Spleen (tissue), 11 donors: ENCODE measurements around the gene PLA2G6. TPM values are rescaled to one million over a fixed set of nuclear protein-coding genes. Genes with fewer than 3 reads are reported as not detected.

ENCODE experiments used
- DNase-seq: peaks from one replicate; pipeline ENCODE4 v3.0.0-alpha.2; 2020
- H3K27ac ChIP-seq, 8 donors: fragments of 200-600 bp; sonication (generic) in 7 of 8; 1 replicate in 4 of 8; 2 replicates in 4 of 8; pipeline versions ENCODE4 v1.5.0 to v1.8.0; 2016 to 2021; ENCODE audit warnings: inconsistent platforms in 4 of 8, mild to moderate bottlenecking in 4 of 8, moderate library complexity in 1 of 8
- H3K27me3 ChIP-seq, 7 donors: fragments of 200-600 bp; sonication (generic) in 6 of 7; replicated peaks in 1 of 7; 1 replicate in 4 of 7; 2 replicates in 3 of 7; pipeline versions ENCODE4 v1.5.0 to v1.8.0; 2016 to 2021; ENCODE audit warnings: inconsistent platforms in 3 of 7, mild to moderate bottlenecking in 1 of 7
- H3K36me3 ChIP-seq, 6 donors: fragments of 200-600 bp; sonication (generic) in 5 of 6; 1 replicate in 4 of 6; 2 replicates in 2 of 6; pipeline versions ENCODE4 v1.5.0 to v1.8.0; 2016 to 2021; ENCODE audit warnings: inconsistent platforms in 2 of 6
- H3K4me1 ChIP-seq, 6 donors: fragments of 200-600 bp; sonication (generic) in 5 of 6; 1 replicate in 3 of 6; 2 replicates in 3 of 6; pipeline versions ENCODE4 v1.5.0 to v1.8.0; 2016 to 2021; ENCODE audit warnings: inconsistent platforms in 3 of 6
- H3K4me3 ChIP-seq, 8 donors: fragments of 200-600 bp; sonication (generic) in 7 of 8; 1 replicate in 4 of 8; 2 replicates in 4 of 8; pipeline versions ENCODE4 v1.5.0 to v1.8.0; 2016 to 2021; ENCODE audit warnings: inconsistent platforms in 4 of 8, mild to moderate bottlenecking in 4 of 8, moderate library complexity in 2 of 8
- H3K9me3 ChIP-seq, 8 donors: fragments of 200-600 bp; sonication (generic) in 7 of 8; 1 replicate in 4 of 8; 2 replicates in 4 of 8; pipeline versions ENCODE4 v1.5.0 to v1.8.0; 2016 to 2021; ENCODE audit warnings: inconsistent platforms in 4 of 8
- CTCF ChIP-seq, 11 experiments: fragments of 200-600 bp in 7 of 11; fragments of 450-650 bp in 4 of 11; sonication (generic) in 4 of 11; IDR thresholded peaks in 8 of 11; conservative IDR thresholded peaks in 3 of 11; 1 replicate in 7 of 11; 2 replicates in 4 of 11; pipeline versions ENCODE4 v1.4.0 to v1.8.0; 2016 to 2021; ENCODE audit warnings: antibody characterized with exemption in 11 of 11, inconsistent platforms in 4 of 11, mild to moderate bottlenecking in 1 of 11
- POLR2A ChIP-seq, 3 donors: fragments of 450-650 bp; IDR thresholded peaks; one replicate each; pipeline ENCODE4 v1.5.1; 2017; ENCODE audit warnings: antibody characterized with exemption in 3 of 3, mild to moderate bottlenecking in 1 of 3
- POLR2AphosphoS5 ChIP-seq, 3 donors: sonication (generic); formaldehyde crosslinking; IDR thresholded peaks; one replicate each; pipeline ENCODE4 v1.5.1; 2017; ENCODE audit warnings: antibody characterized with exemption in 3 of 3
- WGBS, 5 donors: extraction: QIAGEN DNeasy Blood & Tissue Kit in 3 of 5; methylation state at CpG; one replicate each; pipeline versions ENCODE4 v1.1.5 to v1.1.7; 2013 to 2018; 5-methylcytosine and 5-hydroxymethylcytosine counted together
- intact Hi-C: fragments of 100-400 bp; cut with DNase I; formaldehyde crosslinking; loops from one replicate; pipeline ENCODE4 v1.15.0; 2023; ENCODE audit warnings: low total_unique reads
- polyA plus RNA-seq, 3 donors: library from polyadenylated mRNA; stranded (reverse); fragments of 200-250 nt; gene quantifications; one replicate each; pipeline ENCODE4 v1.2.1, GENCODE V29; 2013
- total RNA-seq, 7 donors: library from RNA; depleted of rRNA in 3 of 7; stranded (reverse); fragments of >200 nt in 3 of 7; fragmentation: NEBNext Ultra II Directional in 4 of 7; extraction: Animal tissue kit (Norgen Biotek cat#: 25700) in 4 of 7; gene quantifications; one replicate each; pipeline versions ENCODE4 v1.1.0 to v1.2.1, GENCODE V29; 2016 to 2021
- donor health status: healthy with polysubstance abuse.
- donor health status: DM: no; HTN: no; CAD: no; lungs with moderate emphysema.
- donor health status: DM: no; HTN: no; CAD: no.
- donor health status: Bipolar disorder and iron deficiency.
- donor health status: healthy.
- donor health status: DM: no; HTN: no; CAD: no.
- donor health status: DM: yes; HTN: yes; CAD: no.

Gene PLA2G6
- total and polyA plus RNA-seq, 10 donors: 18.1 to 60.9 (median 55.8) TPM

GRCh38 chr22:38172832-38173640 lies 8.6 kb downstream of the PLA2G6 start:
- DNase-seq: peak; percentile 84
- H3K36me3 ChIP-seq: peaks cover 0 to 16% (median 4%) of the 10 kb centered on the region in 6 donors
- 37 to 49% (median 43%) methylated on average over 13 to 16 of the region's 16 CpGs for WGBS, 5 donors
- intact Hi-C loops: no loop called here
- H3K4me1 ChIP-seq: peaks cover 19 to 58% (median 47%) of the 10 kb centered on the region in 6 donors
- H3K4me3 ChIP-seq: no peak overlapping the region
- no peaks in the 10 kb centered on the region for H3K9me3 ChIP-seq
- peak; percentile 80 to 94 (median 91) for TF ChIP-seq POLR2AphosphoS5 (IDR thresholded peaks at IDR 0.05)
- TF ChIP-seq POLR2A (IDR thresholded peaks at IDR 0.05): no peak
- TF ChIP-seq CTCF (IDR thresholded peaks at IDR 0.05 in 8 of 11, conservative IDR thresholded peaks at IDR 0.05 in 3 of 11): no peak
- H3K27me3 ChIP-seq: no peaks in the 10 kb centered on the region
- H3K27ac ChIP-seq: peak overlapping the region in 4 of 8 donors; percentile 19 to 47 (median 38)

GRCh38 chr22:38171927-38172831 lies 9.5 kb downstream of the PLA2G6 start:
- Histone ChIP-seq H3K4me1 (peaks cover 18 to 49% (median 42%) of the 10 kb centered on the region in 6 donors), H3K4me3 (no peak overlapping the region), H3K27me3 (no peaks in the 10 kb centered on the region), H3K9me3 (no peaks in the 10 kb centered on the region), H3K36me3 (peaks cover 0 to 25% (median 8%) of the 10 kb centered on the region in 6 donors), H3K27ac (peak overlapping the region in 4 of 8 donors; percentile 19 to 47 (median 38))
- TF ChIP-seq POLR2A (IDR thresholded peaks at IDR 0.05) (no peak), CTCF (IDR thresholded peaks at IDR 0.05 in 8 of 11, conservative IDR thresholded peaks at IDR 0.05 in 3 of 11) (no peak), POLR2AphosphoS5 (IDR thresholded peaks at IDR 0.05) (no peak)
- intact Hi-C loops: no loop called here
- no peak for DNase-seq
- WGBS, 5 donors: 71 to 79% (median 77%) methylated on average over 16 of the region's 16 CpGs

GRCh38 chr22:38170469-38170868 lies 11.2 kb downstream of the PLA2G6 start:
- intact Hi-C loops: no loop called here
- peaks cover 0 to 37% (median 8%) of the 10 kb centered on the region in 6 donors for H3K36me3 ChIP-seq
- TF ChIP-seq POLR2AphosphoS5 (IDR thresholded peaks at IDR 0.05): no peak
- no peak for TF ChIP-seq CTCF (IDR thresholded peaks at IDR 0.05 in 8 of 11, conservative IDR thresholded peaks at IDR 0.05 in 3 of 11)
- TF ChIP-seq POLR2A (IDR thresholded peaks at IDR 0.05): no peak
- no peaks in the 10 kb centered on the region for H3K9me3 ChIP-seq
- no peak overlapping the region for H3K27ac ChIP-seq
- peaks cover 2 to 42% (median 25%) of the 10 kb centered on the region in 6 donors for H3K4me1 ChIP-seq
- no peak overlapping the region for H3K4me3 ChIP-seq
- no peak for DNase-seq
- H3K27me3 ChIP-seq: no peaks in the 10 kb centered on the region
- WGBS, 5 donors: 92 to 100% (median 99%) methylated on average over 5 of the region's 5 CpGs
